Caki2 (cell line): ENCODE measurements around the gene KIT. TPM values are rescaled to one million over a fixed set of nuclear protein-coding genes. Genes with fewer than 3 reads are reported as not detected.

Experiments used
- DNase-seq: peaks from one replicate; pipeline ENCODE4 v3.0.0-alpha.2; 2015; ENCODE audit warnings: low read depth
- in situ Hi-C: cut with HindIII; loops from 2 replicates; pipeline ENCODE4 v1.10.0; 2016; ENCODE audit warnings: low sequenced_read_pairs, low pct_unique_long_range_greater_than_20kb, mixed read lengths
- total RNA-seq: library from RNA; depleted of rRNA; stranded (reverse); fragments of >200 nt; shearing (Covaris generic); gene quantifications from 2 replicates; pipeline ENCODE4 v1.2.3, GENCODE V29; 2014; ENCODE audit warnings: low replicate concordance

Gene KIT
- total RNA-seq, 1 experiment from 2014 or later, result 0.44 TPM

GRCh38 chr4:54779476-54780148 is 121.9 kb downstream of the KIT start:
- DNase-seq, result no peak
- in situ Hi-C loops, result no loop called here

GRCh38 chr4:54780149-54780495 is 122.4 kb downstream of the KIT start:
- DNase-seq, result no peak
- in situ Hi-C loops, result no loop called here

- in situ Hi-C loops, result no loop called here
- DNase-seq, result no peak
Measured at GRCh38 chr4:54781756-54782155, 124.0 kb downstream of the KIT start.

GRCh38 chr4:54783402-54784110 is 125.8 kb downstream of the KIT start:
- in situ Hi-C loops, result no loop called here
- no peak for DNase-seq

- no peak for DNase-seq
- in situ Hi-C loops, result no loop called here
Measured at GRCh38 chr4:54784161-54784671, 126.5 kb downstream of the KIT start.
